RKO (cell line): ENCODE measurements around the gene LBHD2.
"Not testable (repeated sequence)": the region's sequence is repeated elsewhere in the genome, so short reads cannot be mapped to it uniquely, and the experiment has no call there.

Experiments used
- DNase-seq: peaks from one replicate; pipeline ENCODE4 v3.0.0-alpha.2; 2016; ENCODE audit warnings: low spot score

Gene LBHD2

GRCh38 chr14:103104654-103105452 lies 20.8 kb downstream of the LBHD2 start:
- no peak for DNase-seq

- no peak for DNase-seq
Observed at GRCh38 chr14:103105580-103106150, 21.7 kb downstream of the LBHD2 start.

- DNase-seq = no peak
Observed at GRCh38 chr14:103107455-103107854, 23.4 kb downstream of the LBHD2 start.

- no peak for DNase-seq
Observed at GRCh38 chr14:103107941-103108748, 24.1 kb downstream of the LBHD2 start.

GRCh38 chr14:103108749-103109207 lies 24.8 kb downstream of the LBHD2 start:
- DNase-seq = no peak

- DNase-seq = no peak
Observed at GRCh38 chr14:103109535-103110441, 25.8 kb downstream of the LBHD2 start.

GRCh38 chr14:103110681-103111231 lies 26.7 kb downstream of the LBHD2 start:
- DNase-seq = no peak

- DNase-seq = no peak
Observed at GRCh38 chr14:103111232-103111868, 27.3 kb downstream of the LBHD2 start.

- DNase-seq = no peak
Observed at GRCh38 chr14:103112400-103113243, 28.6 kb downstream of the LBHD2 start.

GRCh38 chr14:103113303-103113702 lies 29.3 kb downstream of the LBHD2 start:
- DNase-seq = no peak

- DNase-seq = no peak
Observed at GRCh38 chr14:103113774-103114173, 29.8 kb downstream of the LBHD2 start.

- not testable (repeated sequence) for DNase-seq
Observed at GRCh38 chr14:103115086-103115679, 31.2 kb downstream of the LBHD2 start.

GRCh38 chr14:103115845-103116572 lies 32.0 kb downstream of the LBHD2 start:
- DNase-seq = no peak

- DNase-seq = no peak
Observed at GRCh38 chr14:103116636-103117035, 32.6 kb downstream of the LBHD2 start.

GRCh38 chr14:103117499-103117898 lies 33.5 kb downstream of the LBHD2 start:
- DNase-seq = not testable (repeated sequence)

GRCh38 chr14:103118018-103118662 lies 34.1 kb downstream of the LBHD2 start:
- no peak for DNase-seq

GRCh38 chr14:103118663-103119404 lies 34.8 kb downstream of the LBHD2 start:
- no peak for DNase-seq

- not testable (repeated sequence) for DNase-seq
Observed at GRCh38 chr14:103119527-103119926, 35.5 kb downstream of the LBHD2 start.
